ENCODE data around the gene ASAP3.

The ASAP3 gene

GRCh38 chr1:23394181-23394580 lies 89.8 kb downstream of the ASAP3 start:
- H3K9me2 ChIP-seq (replicated peaks; ENCODE audit: insufficient read depth, low read length): no peaks in the 10 kb centered on the region
- H3K4me2 ChIP-seq (ENCODE audit: low read depth, low read length): no peak overlapping the region
- no peak for DNase-seq
- H3K36me3 ChIP-seq (replicated peaks; ENCODE audit: insufficient read depth, low read length): no peaks in the 10 kb centered on the region
- peaks cover 4% of the 10 kb centered on the region; the same call in 1 of the 2 replicates for H3K4me1 ChIP-seq (ENCODE audit: low read length)
- H3K4me3 ChIP-seq (ENCODE audit: low read length): no peak overlapping the region
- H3K27ac ChIP-seq (ENCODE audit: low read length): no peak overlapping the region
- H3F3A ChIP-seq (ENCODE audit: insufficient read depth, low read length): no peaks in the 10 kb centered on the region
- no peaks in the 10 kb centered on the region for H3K79me2 ChIP-seq (ENCODE audit: low read length)
- H3K9me3 ChIP-seq (replicated peaks; ENCODE audit: insufficient read depth, low read length): no peaks in the 10 kb centered on the region
- no peak for TF ChIP-seq EZH2 (optimal IDR thresholded peaks at IDR 0.05; ENCODE audit: low read depth, low read length)
- TF ChIP-seq EZH2phosphoT487 (IDR thresholded peaks at IDR 0.05; ENCODE audit: low read length): no peak
- no peak for TF ChIP-seq CTCF (IDR thresholded peaks at IDR 0.05; ENCODE audit: low read length)
- no peaks in the 10 kb centered on the region for H4K20me1 ChIP-seq (ENCODE audit: insufficient read depth, low read length)
- H3K9ac ChIP-seq (ENCODE audit: low read length): no peak overlapping the region
- H2AFZ ChIP-seq (ENCODE audit: low read length): no peak overlapping the region
- H3K27me3 ChIP-seq (replicated peaks; ENCODE audit: insufficient read depth, low read length): no peaks in the 10 kb centered on the region

- Histone ChIP-seq H3K27me3 (replicated peaks; ENCODE audit: insufficient read depth, low read length) (no peaks in the 10 kb centered on the region), H3K9me2 (replicated peaks; ENCODE audit: insufficient read depth, low read length) (no peaks in the 10 kb centered on the region), H3K9me3 (replicated peaks; ENCODE audit: insufficient read depth, low read length) (no peaks in the 10 kb centered on the region), H3F3A (ENCODE audit: insufficient read depth, low read length) (no peaks in the 10 kb centered on the region), H3K9ac (ENCODE audit: low read length) (no peak overlapping the region), H3K4me2 (ENCODE audit: low read depth, low read length) (no peak overlapping the region), H3K36me3 (replicated peaks; ENCODE audit: insufficient read depth, low read length) (no peaks in the 10 kb centered on the region), H3K79me2 (ENCODE audit: low read length) (no peaks in the 10 kb centered on the region), H4K20me1 (ENCODE audit: insufficient read depth, low read length) (no peaks in the 10 kb centered on the region), H3K4me3 (ENCODE audit: low read length) (no peak overlapping the region), H3K27ac (ENCODE audit: low read length) (no peak overlapping the region), H3K4me1 (ENCODE audit: low read length) (peaks cover 4% of the 10 kb centered on the region; the same call in 1 of the 2 replicates), H2AFZ (ENCODE audit: low read length) (no peak overlapping the region)
- DNase-seq: no peak
- TF ChIP-seq EZH2phosphoT487 (IDR thresholded peaks at IDR 0.05; ENCODE audit: low read length) (no peak), CTCF (IDR thresholded peaks at IDR 0.05; ENCODE audit: low read length) (no peak), EZH2 (optimal IDR thresholded peaks at IDR 0.05; ENCODE audit: low read depth, low read length) (no peak)
These were observed 90.3 kb downstream of the ASAP3 start for GRCh38 chr1:23393706-23394105.

- Histone ChIP-seq H3K9ac (ENCODE audit: low read length) (no peak overlapping the region), H3K27me3 (replicated peaks; ENCODE audit: insufficient read depth, low read length) (no peaks in the 10 kb centered on the region), H3K27ac (ENCODE audit: low read length) (no peak overlapping the region), H3K9me2 (replicated peaks; ENCODE audit: insufficient read depth, low read length) (no peaks in the 10 kb centered on the region), H3K4me1 (ENCODE audit: low read length) (peaks cover 4% of the 10 kb centered on the region; the same call in 1 of the 2 replicates), H3K79me2 (ENCODE audit: low read length) (no peaks in the 10 kb centered on the region), H2AFZ (ENCODE audit: low read length) (no peak overlapping the region), H3K4me2 (ENCODE audit: low read depth, low read length) (no peak overlapping the region), H4K20me1 (ENCODE audit: insufficient read depth, low read length) (no peaks in the 10 kb centered on the region), H3K4me3 (ENCODE audit: low read length) (no peak overlapping the region), H3K9me3 (replicated peaks; ENCODE audit: insufficient read depth, low read length) (no peaks in the 10 kb centered on the region), H3K36me3 (replicated peaks; ENCODE audit: insufficient read depth, low read length) (no peaks in the 10 kb centered on the region), H3F3A (ENCODE audit: insufficient read depth, low read length) (no peaks in the 10 kb centered on the region)
- TF ChIP-seq EZH2phosphoT487 (IDR thresholded peaks at IDR 0.05; ENCODE audit: low read length) (no peak), EZH2 (optimal IDR thresholded peaks at IDR 0.05; ENCODE audit: low read depth, low read length) (no peak), CTCF (IDR thresholded peaks at IDR 0.05; ENCODE audit: low read length) (no peak)
- DNase-seq: no peak
These were observed 91.7 kb downstream of the ASAP3 start for GRCh38 chr1:23392125-23392855.

Measured in MM.1S (cell line).